Trophoblast cell (in vitro differentiated cells and primary cell): ENCODE results near the gene ANKRD33B.
A peak's percentile ranks its signal among the peaks of the same experiment; 100 is the strongest.
"Not testable (repeated sequence)": the region's sequence is repeated elsewhere in the genome, so short reads cannot be mapped to it uniquely, and the experiment has no call there.

ENCODE experiments used
- DNase-seq, 2 donors: peaks; one replicate each; pipeline ENCODE4 v3.0.0-alpha.2; 2016
- H2AFZ ChIP-seq: 2 replicates; pipeline ENCODE4 v1.6.1; 2013; ENCODE audit warnings: low read length, moderate library complexity, mild to moderate bottlenecking; ENCODE audit not compliant: insufficient read depth, poor library complexity
- H2AK5ac ChIP-seq: 2 replicates; pipeline ENCODE4 v1.6.1; 2013; ENCODE audit warnings: mild to moderate bottlenecking, low read length
- H2BK120ac ChIP-seq: 2 replicates; pipeline ENCODE4 v1.6.1; 2013; ENCODE audit warnings: low read length, mild to moderate bottlenecking, moderate library complexity; ENCODE audit not compliant: insufficient read depth, poor library complexity
- H2BK12ac ChIP-seq: 2 replicates; pipeline ENCODE4 v1.6.1; 2013; ENCODE audit warnings: mild to moderate bottlenecking, low read length, moderate library complexity
- H2BK5ac ChIP-seq: 2 replicates; pipeline ENCODE4 v1.6.1; 2013; ENCODE audit warnings: low read length, low read depth, moderate library complexity, mild to moderate bottlenecking; ENCODE audit not compliant: poor library complexity
- H3K14ac ChIP-seq: 2 replicates; pipeline ENCODE4 v1.6.1; 2013; ENCODE audit warnings: mild to moderate bottlenecking, low read length
- H3K18ac ChIP-seq: 2 replicates; pipeline ENCODE4 v1.6.1; 2013; ENCODE audit warnings: mild to moderate bottlenecking, low read length
- H3K23ac ChIP-seq: 2 replicates; pipeline ENCODE4 v1.6.1; 2013; ENCODE audit warnings: low read length
- H3K27ac ChIP-seq: 2 replicates; pipeline ENCODE4 v1.5.1; 2013; ENCODE audit warnings: low read depth, mild to moderate bottlenecking, inconsistent platforms, low read length, moderate library complexity
- H3K27me3 ChIP-seq: 2 replicates; pipeline ENCODE4 v1.6.1; 2013; ENCODE audit warnings: inconsistent platforms, mild to moderate bottlenecking, low read length, moderate library complexity; ENCODE audit not compliant: insufficient read depth
- H3K36me3 ChIP-seq, 2 experiments: 1 replicate in 1 of 2; 2 replicates in 1 of 2; pipeline ENCODE4 v1.6.1; 2013; ENCODE audit warnings: low read length in 2 of 2, mild to moderate bottlenecking in 2 of 2, moderate library complexity in 1 of 2; ENCODE audit not compliant: insufficient read depth in 2 of 2, control insufficient read depth in 1 of 2
- H3K4ac ChIP-seq: 2 replicates; pipeline ENCODE4 v1.6.1; 2013; ENCODE audit warnings: low read depth, mild to moderate bottlenecking, low read length, moderate library complexity
- H3K4me1 ChIP-seq, 2 experiments: 1 replicate in 1 of 2; 2 replicates in 1 of 2; pipeline ENCODE4 v1.6.1; 2013; ENCODE audit warnings: low read length in 2 of 2, mild to moderate bottlenecking in 2 of 2, moderate library complexity in 1 of 2; ENCODE audit not compliant: insufficient read depth in 2 of 2, control insufficient read depth in 1 of 2
- H3K4me2 ChIP-seq: 2 replicates; pipeline ENCODE4 v1.6.1; 2013; ENCODE audit warnings: inconsistent platforms, mild to moderate bottlenecking, low read length, moderate library complexity
- H3K4me3 ChIP-seq: 2 replicates; pipeline ENCODE4 v1.5.1; 2013; ENCODE audit warnings: mild to moderate bottlenecking, low read depth, low read length, inconsistent platforms
- H3K79me1 ChIP-seq: one replicate; pipeline ENCODE4 v1.6.1; 2013; ENCODE audit warnings: low read length
- H3K79me2 ChIP-seq: 2 replicates; pipeline ENCODE4 v1.6.1; 2013; ENCODE audit warnings: low read length, mild to moderate bottlenecking; ENCODE audit not compliant: control insufficient read depth, insufficient read depth, poor library complexity
- H3K9ac ChIP-seq: 2 replicates; pipeline ENCODE4 v1.6.1; 2013; ENCODE audit warnings: mild to moderate bottlenecking, low read length
- H3K9me3 ChIP-seq: 2 replicates; pipeline ENCODE4 v1.6.1; 2013; ENCODE audit warnings: low read depth, mild to moderate bottlenecking, control low read depth, inconsistent platforms, low read length; ENCODE audit not compliant: insufficient read depth
- H4K12ac ChIP-seq: 2 replicates; pipeline ENCODE4 v1.6.1; 2013; ENCODE audit warnings: low read depth, mild to moderate bottlenecking, low read length, moderate library complexity
- H4K8ac ChIP-seq: 2 replicates; pipeline ENCODE4 v1.6.1; 2013; ENCODE audit warnings: low read depth, mild to moderate bottlenecking, low read length, moderate library complexity
- H4K91ac ChIP-seq: one replicate; pipeline ENCODE4 v1.6.1; 2013; ENCODE audit warnings: low read depth, mild to moderate bottlenecking, low read length, moderate library complexity
- WGBS: extraction: QIAGEN DNeasy Blood & Tissue Kit; methylation state at CpG from one replicate; pipeline ENCODE4 v1.1.7; 2013; ENCODE audit warnings: missing lambda C conversion rate; ENCODE audit not compliant: insufficient read length, insufficient coverage; ENCODE audit errors: extremely low coverage; 5-methylcytosine and 5-hydroxymethylcytosine counted together

Gene ANKRD33B

GRCh38 chr5:10630744-10631143 is 66.9 kb downstream of the ANKRD33B start:
- not testable (repeated sequence) for H3K4me1 ChIP-seq, H3K79me1 ChIP-seq, H2AFZ ChIP-seq, H3K4me2 ChIP-seq, H3K4ac ChIP-seq, H4K8ac ChIP-seq, H3K36me3 ChIP-seq, H3K27me3 ChIP-seq, H3K9me3 ChIP-seq, H3K14ac ChIP-seq, H4K91ac ChIP-seq, H2BK5ac ChIP-seq, H4K12ac ChIP-seq, H3K4me3 ChIP-seq, H3K9ac ChIP-seq, H3K79me2 ChIP-seq, H2BK12ac ChIP-seq, H3K18ac ChIP-seq, H3K27ac ChIP-seq, H3K23ac ChIP-seq, H2AK5ac ChIP-seq, H2BK120ac ChIP-seq
- DNase-seq = peak in 1 of 2 donors; percentile 7
- WGBS = no CpG with 5 or more reads among the region's 4 CpGs

DNA sequence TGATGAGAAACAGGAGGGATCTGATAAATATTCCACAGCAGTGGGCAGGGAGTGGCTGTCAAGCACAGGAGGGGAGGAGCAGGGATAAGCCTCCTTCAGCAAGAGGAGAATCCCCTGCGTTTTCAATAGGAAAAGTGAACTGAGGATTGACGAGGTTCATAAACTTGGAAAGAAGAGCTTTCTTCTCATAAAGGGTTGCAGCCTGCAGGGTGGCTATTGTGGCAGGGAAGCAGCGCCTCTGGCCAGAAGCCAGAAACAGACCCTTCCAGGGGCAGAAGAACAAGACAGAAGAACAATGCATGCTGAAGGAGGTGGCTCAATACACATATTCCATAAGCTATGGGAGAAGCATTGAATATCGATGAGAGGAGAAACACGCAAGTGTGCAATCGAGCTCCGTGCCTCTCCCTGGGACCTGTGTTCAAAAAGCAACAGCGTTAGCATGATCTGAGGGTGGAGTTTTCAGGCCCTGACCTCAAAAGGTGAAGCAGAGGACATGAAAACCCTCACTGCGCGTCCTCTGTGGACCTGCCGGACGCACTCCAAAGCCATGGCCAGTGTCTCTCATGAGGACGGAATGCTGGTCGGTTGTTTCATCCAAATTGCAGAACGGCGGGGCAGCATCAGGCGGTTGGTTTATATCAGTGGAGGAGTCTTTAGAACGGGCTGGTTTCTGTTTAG is 67.6 kb downstream of the ANKRD33B start:
- Histone ChIP-seq H3K14ac (no peak overlapping the region), H2BK120ac (no peak overlapping the region), H4K8ac (no peak overlapping the region), H3K9me3 (no peaks in the 10 kb centered on the region), H2AK5ac (no peak overlapping the region), H4K12ac (no peak overlapping the region), H3K27me3 (no peaks in the 10 kb centered on the region), H2AFZ (no peak overlapping the region), H3K23ac (no peak overlapping the region), H2BK12ac (no peak overlapping the region), H3K27ac (no peak overlapping the region), H3K9ac (no peak overlapping the region), H2BK5ac (no peak overlapping the region), H3K79me1 (no peaks in the 10 kb centered on the region), H3K18ac (no peak overlapping the region), H3K79me2 (no peaks in the 10 kb centered on the region), H3K36me3 (no peaks in the 10 kb centered on the region), H3K4ac (no peak overlapping the region), H3K4me2 (no peak overlapping the region), H3K4me1 (peaks cover 0 to 5% of the 10 kb centered on the region in 2 experiments), H4K91ac (no peak overlapping the region), H3K4me3 (no peak overlapping the region)
- no peak for DNase-seq
- no CpG with 5 or more reads among the region's 18 CpGs for WGBS

- H2BK5ac ChIP-seq = no peak overlapping the region
- H3K4me2 ChIP-seq = no peak overlapping the region
- peak overlapping the region; percentile 2 for H4K12ac ChIP-seq
- no peak overlapping the region for H2BK12ac ChIP-seq
- H4K91ac ChIP-seq = no peak overlapping the region
- H3K23ac ChIP-seq = no peak overlapping the region
- no peaks in the 10 kb centered on the region for H3K36me3 ChIP-seq
- H3K27me3 ChIP-seq = no peaks in the 10 kb centered on the region
- no peak overlapping the region for H2AFZ ChIP-seq
- no peak overlapping the region for H3K9ac ChIP-seq
- no peak overlapping the region for H2AK5ac ChIP-seq
- WGBS = no CpG with 5 or more reads among the region's 23 CpGs
- no peak overlapping the region for H2BK120ac ChIP-seq
- peak overlapping the region; percentile 40 for H3K18ac ChIP-seq
- no peaks in the 10 kb centered on the region for H3K79me1 ChIP-seq
- no peak overlapping the region for H3K27ac ChIP-seq
- H3K4ac ChIP-seq = no peak overlapping the region
- DNase-seq = peak; percentile 46 to 47
- H4K8ac ChIP-seq = no peak overlapping the region
- peaks cover 0 to 4% of the 10 kb centered on the region in 2 experiments for H3K4me1 ChIP-seq
- H3K79me2 ChIP-seq = no peaks in the 10 kb centered on the region
- H3K9me3 ChIP-seq = no peaks in the 10 kb centered on the region
- H3K14ac ChIP-seq = no peak overlapping the region
- H3K4me3 ChIP-seq = no peak overlapping the region
Measured at GRCh38 chr5:10632110-10632761, 68.4 kb downstream of the ANKRD33B start.

GRCh38 chr5:10633271-10634049 is 69.6 kb downstream of the ANKRD33B start:
- H3K4me1 ChIP-seq = peaks cover 0 to 3% of the 10 kb centered on the region in 2 experiments
- H3K4ac ChIP-seq = no peak overlapping the region
- H3K79me1 ChIP-seq = no peaks in the 10 kb centered on the region
- no peak overlapping the region for H3K4me3 ChIP-seq
- H3K9ac ChIP-seq = no peak overlapping the region
- H4K12ac ChIP-seq = no peak overlapping the region
- H4K91ac ChIP-seq = no peak overlapping the region
- H2BK12ac ChIP-seq = no peak overlapping the region
- no CpG with 5 or more reads among the region's 28 CpGs for WGBS
- peaks cover 1% of the 10 kb centered on the region for H3K9me3 ChIP-seq
- H2AK5ac ChIP-seq = no peak overlapping the region
- peaks cover 3 to 5% of the 10 kb centered on the region in 2 experiments for H3K36me3 ChIP-seq
- no peak overlapping the region for H3K14ac ChIP-seq
- H2BK120ac ChIP-seq = no peak overlapping the region
- no peak overlapping the region for H3K23ac ChIP-seq
- H3K79me2 ChIP-seq = no peaks in the 10 kb centered on the region
- no peak for DNase-seq
- no peaks in the 10 kb centered on the region for H3K27me3 ChIP-seq
- H2AFZ ChIP-seq = no peak overlapping the region
- H3K18ac ChIP-seq = no peak overlapping the region
- no peak overlapping the region for H4K8ac ChIP-seq
- H2BK5ac ChIP-seq = no peak overlapping the region
- no peak overlapping the region for H3K27ac ChIP-seq
- H3K4me2 ChIP-seq = no peak overlapping the region
